ENCODE results near the gene STX8. TPM values are rescaled to one million over a fixed set of nuclear protein-coding genes. Genes with fewer than 3 reads are reported as not detected.

The STX8 gene
- total RNA-seq, 1 donor from 2014 or later: 61.0 TPM

DNA sequence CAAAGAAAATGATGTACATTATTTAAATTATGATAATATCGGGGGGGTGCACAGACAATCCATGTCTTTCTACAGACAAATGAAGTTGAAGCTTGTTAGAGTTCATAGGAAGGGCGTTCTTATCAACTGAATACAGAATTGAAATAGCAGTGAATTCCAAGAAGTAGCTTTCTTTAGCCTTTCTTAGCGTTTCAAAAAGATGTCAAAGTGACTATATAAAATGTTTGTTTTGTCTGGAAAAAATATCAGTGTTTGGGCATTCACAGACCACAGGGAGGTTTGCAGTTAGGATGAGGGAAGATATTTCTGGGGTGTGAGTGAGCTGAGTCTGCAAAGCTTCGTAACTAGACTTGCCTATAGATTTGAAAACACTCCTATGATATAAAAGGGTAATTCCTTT lies 55.0 kb downstream of the STX8 start:
- Mint-ChIP-seq H3K36me3 (ENCODE audit: unreplicated experiment) (no peaks in the 10 kb centered on the region), H3K9me3 (ENCODE audit: unreplicated experiment) (peaks cover 2% of the 10 kb centered on the region), H3K4me3 (ENCODE audit: unreplicated experiment) (no peak overlapping the region), H3K27me3 (ENCODE audit: unreplicated experiment) (peaks cover 4% of the 10 kb centered on the region), H3K27ac (ENCODE audit: unreplicated experiment) (no peak overlapping the region), H3K4me1 (ENCODE audit: low read depth, unreplicated experiment) (peaks cover 32% of the 10 kb centered on the region)
- no peak for DNase-seq
- no peak for TF ChIP-seq CTCF (IDR thresholded peaks at IDR 0.05; ENCODE audit: partially characterized antibody, unreplicated experiment)

DNA sequence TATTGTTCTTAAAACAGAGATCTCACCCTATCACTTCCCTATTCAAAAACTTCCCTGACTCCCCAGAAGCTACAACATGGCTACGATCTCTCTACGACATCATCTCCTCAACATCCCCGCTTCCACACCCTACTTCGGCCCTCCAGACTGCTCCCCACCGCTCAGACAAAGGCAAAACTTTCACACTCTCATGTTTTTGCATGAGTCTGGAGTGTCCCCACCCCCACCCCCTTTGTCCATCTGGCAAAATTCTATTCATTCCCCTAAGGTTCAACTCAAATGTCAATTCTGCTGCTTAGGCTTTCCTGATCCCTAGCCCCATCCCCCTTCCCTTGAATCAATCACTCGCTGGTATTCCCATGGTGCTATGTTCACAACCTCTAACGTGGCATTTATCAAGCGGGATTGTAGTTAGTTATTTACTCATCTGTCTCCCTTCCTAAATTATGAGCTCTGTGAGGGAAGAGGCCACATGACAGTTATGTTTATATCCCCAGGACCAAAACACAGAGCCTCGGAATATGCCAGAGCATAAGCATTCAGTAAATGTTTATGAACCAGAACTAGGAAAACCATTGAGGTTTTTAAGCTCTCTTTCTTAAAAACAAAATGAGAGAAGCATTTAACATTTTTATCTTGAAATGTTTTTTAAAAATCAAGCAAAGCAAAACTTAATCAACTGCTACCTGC lies 55.9 kb downstream of the STX8 start:
- H3K4me1 Mint-ChIP-seq (ENCODE audit: low read depth, unreplicated experiment): peaks cover 32% of the 10 kb centered on the region
- peaks cover 2% of the 10 kb centered on the region for H3K27me3 Mint-ChIP-seq (ENCODE audit: unreplicated experiment)
- peak overlapping the region; percentile 75 for H3K4me3 Mint-ChIP-seq (ENCODE audit: unreplicated experiment)
- H3K27ac Mint-ChIP-seq (ENCODE audit: unreplicated experiment): peak overlapping the region; percentile 96
- no peaks in the 10 kb centered on the region for H3K36me3 Mint-ChIP-seq (ENCODE audit: unreplicated experiment)
- TF ChIP-seq CTCF (IDR thresholded peaks at IDR 0.05; ENCODE audit: partially characterized antibody, unreplicated experiment): no peak
- DNase-seq: peak; percentile 21
- H3K9me3 Mint-ChIP-seq (ENCODE audit: unreplicated experiment): peaks cover 2% of the 10 kb centered on the region

DNA sequence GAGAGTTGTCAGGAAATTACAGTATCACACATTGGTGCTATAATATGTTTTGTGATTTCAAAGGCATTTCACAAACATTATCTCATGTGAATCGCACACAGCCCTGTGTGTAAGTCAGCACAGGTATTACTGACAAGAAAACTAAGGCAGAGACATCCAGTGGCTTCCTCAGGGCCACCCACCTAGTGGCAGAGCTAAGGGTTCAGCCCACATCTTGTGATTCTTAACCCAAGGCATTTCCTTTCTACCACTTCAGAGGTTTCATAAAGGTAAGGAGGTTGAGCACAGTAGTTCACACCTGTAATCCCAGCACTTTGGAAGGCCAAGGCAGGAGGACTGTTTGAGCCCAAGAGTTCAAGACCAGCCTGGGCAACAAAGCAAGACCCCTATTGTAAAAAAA lies 58.2 kb downstream of the STX8 start:
- no peaks in the 10 kb centered on the region for H3K36me3 Mint-ChIP-seq (ENCODE audit: unreplicated experiment)
- DNase-seq: no peak
- peaks cover 2% of the 10 kb centered on the region for H3K27me3 Mint-ChIP-seq (ENCODE audit: unreplicated experiment)
- no peak overlapping the region for H3K4me3 Mint-ChIP-seq (ENCODE audit: unreplicated experiment)
- no peak for TF ChIP-seq CTCF (IDR thresholded peaks at IDR 0.05; ENCODE audit: partially characterized antibody, unreplicated experiment)
- peaks cover 2% of the 10 kb centered on the region for H3K9me3 Mint-ChIP-seq (ENCODE audit: unreplicated experiment)
- peaks cover 32% of the 10 kb centered on the region for H3K4me1 Mint-ChIP-seq (ENCODE audit: low read depth, unreplicated experiment)
- H3K27ac Mint-ChIP-seq (ENCODE audit: unreplicated experiment): no peak overlapping the region

GRCh38 chr17:9513266-9513665 lies 62.4 kb downstream of the STX8 start:
- Mint-ChIP-seq H3K27me3 (ENCODE audit: unreplicated experiment) (peaks cover 4% of the 10 kb centered on the region), H3K4me3 (ENCODE audit: unreplicated experiment) (no peak overlapping the region)
- no peak for TF ChIP-seq CTCF (IDR thresholded peaks at IDR 0.05; ENCODE audit: partially characterized antibody, unreplicated experiment)

GRCh38 chr17:9512323-9513168 lies 63.1 kb downstream of the STX8 start:
- no peak for DNase-seq
- no peak overlapping the region for H3K4me3 Mint-ChIP-seq (ENCODE audit: unreplicated experiment)
- no peak overlapping the region for H3K27ac Mint-ChIP-seq (ENCODE audit: unreplicated experiment)
- H3K36me3 Mint-ChIP-seq (ENCODE audit: unreplicated experiment): peaks cover 15% of the 10 kb centered on the region
- no peak for TF ChIP-seq CTCF (IDR thresholded peaks at IDR 0.05; ENCODE audit: partially characterized antibody, unreplicated experiment)
- H3K27me3 Mint-ChIP-seq (ENCODE audit: unreplicated experiment): peaks cover 1% of the 10 kb centered on the region
- no peaks in the 10 kb centered on the region for H3K4me1 Mint-ChIP-seq (ENCODE audit: low read depth, unreplicated experiment)
- peaks cover 7% of the 10 kb centered on the region for H3K9me3 Mint-ChIP-seq (ENCODE audit: unreplicated experiment)

More at GRCh38 chr17:9513266-9513665, 62.4 kb downstream of the STX8 start:
- Mint-ChIP-seq H3K27ac (ENCODE audit: unreplicated experiment) (no peak overlapping the region), H3K9me3 (ENCODE audit: unreplicated experiment) (peaks cover 4% of the 10 kb centered on the region), H3K36me3 (ENCODE audit: unreplicated experiment) (peaks cover 8% of the 10 kb centered on the region), H3K4me1 (ENCODE audit: low read depth, unreplicated experiment) (peaks cover 4% of the 10 kb centered on the region)
- DNase-seq: no peak
